ENCODE results near the gene GPR84. TPM values are rescaled to one million over a fixed set of nuclear protein-coding genes. Genes with fewer than 3 reads are reported as not detected.

Gene GPR84
- total and polyA plus RNA-seq, 9 of the 15 experiments (the other 6 are each of a cell fraction or from before 2014, with no cell fraction given): 0.07 to 0.18 (median 0.11) TPM; not detected in 5

DNA sequence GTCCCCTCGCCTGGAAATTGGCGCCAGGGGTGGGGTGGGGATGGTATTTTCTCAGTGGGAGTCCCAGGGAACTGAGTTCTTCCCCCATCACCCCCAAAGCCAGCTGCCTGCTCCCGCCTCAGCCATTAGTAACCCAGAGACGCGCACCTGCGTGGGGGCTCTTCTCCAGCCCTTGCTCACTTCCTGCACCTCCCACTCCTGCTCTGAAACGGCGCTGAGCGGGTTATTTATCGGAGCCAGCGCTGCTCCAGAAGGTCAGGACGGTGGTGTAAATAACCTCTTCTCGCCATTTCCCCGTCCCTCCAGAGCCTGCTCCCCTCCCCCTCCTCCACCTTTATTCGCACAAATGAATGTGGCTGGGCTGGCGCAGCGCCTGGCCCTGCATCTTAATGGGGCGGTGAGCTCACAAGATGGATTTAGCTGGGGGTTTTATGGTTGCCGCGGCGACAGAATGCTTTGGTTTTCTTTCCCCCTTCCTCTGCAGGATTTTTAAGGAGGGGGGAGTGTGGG, 12.2 kb downstream of the GPR84 start (continued):
- TF ChIP-seq, protein P1, sequence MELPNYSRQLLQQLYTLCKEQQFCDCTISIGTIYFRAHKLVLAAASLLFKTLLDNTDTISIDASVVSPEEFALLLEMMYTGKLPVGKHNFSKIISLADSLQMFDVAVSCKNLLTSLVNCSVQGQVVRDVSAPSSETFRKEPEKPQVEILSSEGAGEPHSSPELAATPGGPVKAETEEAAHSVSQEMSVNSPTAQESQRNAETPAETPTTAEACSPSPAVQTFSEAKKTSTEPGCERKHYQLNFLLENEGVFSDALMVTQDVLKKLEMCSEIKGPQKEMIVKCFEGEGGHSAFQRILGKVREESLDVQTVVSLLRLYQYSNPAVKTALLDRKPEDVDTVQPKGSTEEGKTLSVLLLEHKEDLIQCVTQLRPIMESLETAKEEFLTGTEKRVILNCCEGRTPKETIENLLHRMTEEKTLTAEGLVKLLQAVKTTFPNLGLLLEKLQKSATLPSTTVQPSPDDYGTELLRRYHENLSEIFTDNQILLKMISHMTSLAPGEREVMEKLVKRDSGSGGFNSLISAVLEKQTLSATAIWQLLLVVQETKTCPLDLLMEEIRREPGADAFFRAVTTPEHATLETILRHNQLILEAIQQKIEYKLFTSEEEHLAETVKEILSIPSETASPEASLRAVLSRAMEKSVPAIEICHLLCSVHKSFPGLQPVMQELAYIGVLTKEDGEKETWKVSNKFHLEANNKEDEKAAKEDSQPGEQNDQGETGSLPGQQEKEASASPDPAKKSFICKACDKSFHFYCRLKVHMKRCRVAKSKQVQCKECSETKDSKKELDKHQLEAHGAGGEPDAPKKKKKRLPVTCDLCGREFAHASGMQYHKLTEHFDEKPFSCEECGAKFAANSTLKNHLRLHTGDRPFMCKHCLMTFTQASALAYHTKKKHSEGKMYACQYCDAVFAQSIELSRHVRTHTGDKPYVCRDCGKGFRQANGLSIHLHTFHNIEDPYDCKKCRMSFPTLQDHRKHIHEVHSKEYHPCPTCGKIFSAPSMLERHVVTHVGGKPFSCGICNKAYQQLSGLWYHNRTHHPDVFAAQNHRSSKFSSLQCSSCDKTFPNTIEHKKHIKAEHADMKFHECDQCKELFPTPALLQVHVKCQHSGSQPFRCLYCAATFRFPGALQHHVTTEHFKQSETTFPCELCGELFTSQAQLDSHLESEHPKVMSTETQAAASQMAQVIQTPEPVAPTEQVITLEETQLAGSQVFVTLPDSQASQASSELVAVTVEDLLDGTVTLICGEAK (IDR thresholded peaks at IDR 0.05): no peak
- TF ChIP-seq, protein P1 (CRISPR knock-in tag; IDR thresholded peaks at IDR 0.05): no peak
- TF ChIP-seq, protein P2, sequence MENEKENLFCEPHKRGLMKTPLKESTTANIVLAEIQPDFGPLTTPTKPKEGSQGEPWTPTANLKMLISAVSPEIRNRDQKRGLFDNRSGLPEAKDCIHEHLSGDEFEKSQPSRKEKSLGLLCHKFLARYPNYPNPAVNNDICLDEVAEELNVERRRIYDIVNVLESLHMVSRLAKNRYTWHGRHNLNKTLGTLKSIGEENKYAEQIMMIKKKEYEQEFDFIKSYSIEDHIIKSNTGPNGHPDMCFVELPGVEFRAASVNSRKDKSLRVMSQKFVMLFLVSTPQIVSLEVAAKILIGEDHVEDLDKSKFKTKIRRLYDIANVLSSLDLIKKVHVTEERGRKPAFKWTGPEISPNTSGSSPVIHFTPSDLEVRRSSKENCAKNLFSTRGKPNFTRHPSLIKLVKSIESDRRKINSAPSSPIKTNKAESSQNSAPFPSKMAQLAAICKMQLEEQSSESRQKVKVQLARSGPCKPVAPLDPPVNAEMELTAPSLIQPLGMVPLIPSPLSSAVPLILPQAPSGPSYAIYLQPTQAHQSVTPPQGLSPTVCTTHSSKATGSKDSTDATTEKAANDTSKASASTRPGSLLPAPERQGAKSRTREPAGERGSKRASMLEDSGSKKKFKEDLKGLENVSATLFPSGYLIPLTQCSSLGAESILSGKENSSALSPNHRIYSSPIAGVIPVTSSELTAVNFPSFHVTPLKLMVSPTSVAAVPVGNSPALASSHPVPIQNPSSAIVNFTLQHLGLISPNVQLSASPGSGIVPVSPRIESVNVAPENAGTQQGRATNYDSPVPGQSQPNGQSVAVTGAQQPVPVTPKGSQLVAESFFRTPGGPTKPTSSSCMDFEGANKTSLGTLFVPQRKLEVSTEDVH (IDR thresholded peaks at IDR 0.05; ENCODE audit: low read depth, partially characterized antibody): peak; percentile 46
- no peak for TF ChIP-seq MCM3 (IDR thresholded peaks at IDR 0.05)
- TF ChIP-seq MAZ (CRISPR knock-in tag; conservative IDR thresholded peaks at IDR 0.05 in 1 of 2, IDR thresholded peaks at IDR 0.05 in 1 of 2): peak; percentile 31 to 46; a peak in 2 of 4 replicates
- no peak for TF ChIP-seq HMGN3 (IDR thresholded peaks at IDR 0.05; ENCODE audit: borderline replicate concordance, extremely low read depth, insufficient read length, low read depth, low read length)
- no peak for TF ChIP-seq DIDO1 (tag; IDR thresholded peaks at IDR 0.05; ENCODE audit: low read depth)
- TF ChIP-seq, protein P3, sequence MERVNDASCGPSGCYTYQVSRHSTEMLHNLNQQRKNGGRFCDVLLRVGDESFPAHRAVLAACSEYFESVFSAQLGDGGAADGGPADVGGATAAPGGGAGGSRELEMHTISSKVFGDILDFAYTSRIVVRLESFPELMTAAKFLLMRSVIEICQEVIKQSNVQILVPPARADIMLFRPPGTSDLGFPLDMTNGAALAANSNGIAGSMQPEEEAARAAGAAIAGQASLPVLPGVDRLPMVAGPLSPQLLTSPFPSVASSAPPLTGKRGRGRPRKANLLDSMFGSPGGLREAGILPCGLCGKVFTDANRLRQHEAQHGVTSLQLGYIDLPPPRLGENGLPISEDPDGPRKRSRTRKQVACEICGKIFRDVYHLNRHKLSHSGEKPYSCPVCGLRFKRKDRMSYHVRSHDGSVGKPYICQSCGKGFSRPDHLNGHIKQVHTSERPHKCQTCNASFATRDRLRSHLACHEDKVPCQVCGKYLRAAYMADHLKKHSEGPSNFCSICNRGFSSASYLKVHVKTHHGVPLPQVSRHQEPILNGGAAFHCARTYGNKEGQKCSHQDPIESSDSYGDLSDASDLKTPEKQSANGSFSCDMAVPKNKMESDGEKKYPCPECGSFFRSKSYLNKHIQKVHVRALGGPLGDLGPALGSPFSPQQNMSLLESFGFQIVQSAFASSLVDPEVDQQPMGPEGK (CRISPR knock-in tag; IDR thresholded peaks at IDR 0.05; ENCODE audit: borderline replicate concordance): no peak
- peak; percentile 24; the same call in 1 of the 2 replicates for TF ChIP-seq JUND (IDR thresholded peaks at IDR 0.05; ENCODE audit: borderline replicate concordance, low read depth, low read length)
- no peak; the same call in 2 of the 3 replicates for TF ChIP-seq JUND (tag; IDR thresholded peaks at IDR 0.05; ENCODE audit: borderline replicate concordance, low read depth, low read length)
- no peak for TF ChIP-seq ATF1 (CRISPR knock-in tag; IDR thresholded peaks at IDR 0.05)
- no peak; the same call in 1 of the 2 replicates for TF ChIP-seq ATF1 (tag; IDR thresholded peaks at IDR 0.05)
- no peak for TF ChIP-seq KAT2B (IDR thresholded peaks at IDR 0.05; ENCODE audit: low read depth, low read length)
- TF ChIP-seq PHTF2 (CRISPR knock-in tag; IDR thresholded peaks at IDR 0.05): no peak
- peak; percentile 25; the same call in 1 of the 2 replicates for TF ChIP-seq XRCC5 (IDR thresholded peaks at IDR 0.05; ENCODE audit: low read depth, low read length)

Measured in K562 (cell line).